Eye (tissue), 1 donor: Measurements from ENCODE around the gene DEPDC1B.
A peak's percentile ranks its signal among the peaks of the same experiment; 100 is the strongest.
"Not testable (repeated sequence)": the region's sequence is repeated elsewhere in the genome, so short reads cannot be mapped to it uniquely, and the experiment has no call there.

Source experiments
- DNase-seq: peaks from one replicate; pipeline ENCODE4 v3.0.0-alpha.2; 2015

Gene DEPDC1B

DNA sequence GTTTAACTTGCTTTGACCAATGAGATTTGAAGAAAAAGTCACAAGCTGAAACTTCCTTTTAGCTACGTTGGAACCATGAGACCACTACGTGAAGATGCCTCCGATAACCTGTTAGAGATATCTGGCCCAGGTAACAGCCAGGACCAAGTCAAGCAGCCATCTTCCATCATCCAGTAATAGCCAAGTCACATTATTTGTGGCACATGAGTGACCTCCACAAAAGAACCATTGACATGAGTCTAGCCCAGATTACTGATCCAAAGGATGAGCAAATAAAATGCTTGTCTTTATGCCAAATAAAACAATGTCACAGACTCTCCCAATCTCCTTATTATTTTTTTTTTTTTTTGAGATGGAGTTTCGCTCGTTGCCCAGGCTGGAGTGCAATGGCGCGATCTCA lies 1.6 kb downstream of the DEPDC1B start:
- no peak for DNase-seq

DNA sequence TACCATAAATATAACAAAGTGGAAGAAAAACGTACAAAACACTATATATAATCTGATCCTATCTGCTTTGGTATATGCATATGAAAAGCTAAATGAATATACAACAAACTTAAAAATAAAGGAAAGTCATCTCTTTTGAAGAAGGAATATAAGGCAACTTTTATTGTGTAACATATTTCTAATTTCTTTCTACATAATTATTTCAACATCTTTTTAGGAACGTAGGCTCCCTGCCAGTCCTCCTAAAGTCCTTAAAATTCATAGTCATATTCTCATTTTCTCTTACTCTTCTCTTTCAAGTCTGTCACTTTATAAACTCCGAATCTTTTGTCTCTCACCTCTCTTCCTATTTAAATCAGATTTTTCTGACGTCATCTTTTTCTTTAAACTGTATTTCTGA lies 9.6 kb downstream of the DEPDC1B start:
- DNase-seq, result no peak

DNA sequence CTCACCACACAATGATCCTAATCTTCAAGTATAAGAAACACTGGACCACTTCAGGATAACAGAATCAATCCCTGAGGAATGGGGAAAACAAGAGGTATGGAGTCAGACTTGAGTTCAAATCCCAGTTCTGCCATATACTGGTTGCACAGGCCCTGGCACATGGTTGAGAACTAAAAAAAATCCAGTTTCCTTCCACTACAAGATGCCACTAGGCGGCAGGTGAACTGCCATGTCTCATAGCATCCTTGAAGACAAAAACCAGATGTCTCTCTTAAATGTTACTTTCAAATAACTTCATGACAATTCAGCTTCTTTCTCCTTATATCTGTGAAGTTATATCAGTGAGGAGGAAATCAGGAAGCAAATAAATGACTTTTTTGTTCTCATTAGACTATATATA lies 11.0 kb downstream of the DEPDC1B start:
- no peak for DNase-seq

DNA sequence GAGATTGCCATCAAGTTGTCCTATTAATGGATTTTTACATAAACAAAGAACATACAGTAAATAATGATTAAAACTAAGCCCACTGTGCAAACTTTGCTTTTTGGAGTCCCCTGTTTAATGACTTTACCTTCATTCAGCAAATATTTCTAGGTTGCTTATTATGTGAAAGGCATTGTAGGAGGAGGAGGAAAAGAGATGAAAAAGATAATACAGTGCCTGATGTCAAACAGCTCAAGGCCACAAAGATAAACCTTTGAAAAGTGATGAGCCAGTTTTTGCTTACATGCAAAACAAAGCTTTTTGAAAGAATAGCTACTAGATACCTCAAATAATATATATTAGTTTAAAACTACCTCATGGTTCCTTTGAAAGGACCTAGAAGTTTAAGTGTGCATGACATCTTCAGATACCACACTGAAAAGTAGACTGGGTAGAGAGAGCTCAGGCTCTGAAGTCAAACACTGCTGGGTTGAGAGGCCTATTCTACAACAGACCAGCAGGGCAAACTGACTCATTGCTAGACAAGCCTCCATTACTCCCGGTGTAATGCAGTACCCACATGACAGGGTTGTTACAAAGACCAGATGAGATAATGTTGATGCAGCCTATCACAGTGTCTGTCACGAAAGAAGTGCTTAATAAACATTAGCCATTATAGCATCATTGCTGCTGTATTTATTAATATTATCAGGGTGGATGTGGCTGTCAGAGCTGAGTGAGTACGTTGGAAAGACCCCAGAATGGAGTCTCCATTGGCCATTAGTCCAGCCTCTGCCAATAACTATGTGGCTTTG lies 11.8 kb downstream of the DEPDC1B start:
- no peak for DNase-seq

DNA sequence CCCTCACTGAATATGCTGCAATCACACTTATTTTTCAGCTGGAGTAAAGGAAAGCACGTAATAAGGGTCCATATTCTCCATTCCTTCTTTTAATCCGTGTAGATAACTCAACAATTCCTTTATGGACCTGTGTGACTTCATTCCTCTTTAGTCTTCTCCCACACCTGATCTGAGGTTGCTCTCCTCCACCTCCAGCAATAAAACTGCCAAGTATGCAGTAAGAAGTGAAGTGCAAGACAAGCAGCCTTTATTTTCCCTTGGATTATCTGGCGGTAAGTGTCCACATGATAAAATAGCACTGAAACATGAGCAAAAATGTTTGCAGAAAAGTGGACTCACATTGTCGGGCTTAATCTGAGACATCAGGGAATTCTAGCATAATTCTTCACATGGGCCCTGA lies 13.8 kb downstream of the DEPDC1B start:
- no peak for DNase-seq

DNA sequence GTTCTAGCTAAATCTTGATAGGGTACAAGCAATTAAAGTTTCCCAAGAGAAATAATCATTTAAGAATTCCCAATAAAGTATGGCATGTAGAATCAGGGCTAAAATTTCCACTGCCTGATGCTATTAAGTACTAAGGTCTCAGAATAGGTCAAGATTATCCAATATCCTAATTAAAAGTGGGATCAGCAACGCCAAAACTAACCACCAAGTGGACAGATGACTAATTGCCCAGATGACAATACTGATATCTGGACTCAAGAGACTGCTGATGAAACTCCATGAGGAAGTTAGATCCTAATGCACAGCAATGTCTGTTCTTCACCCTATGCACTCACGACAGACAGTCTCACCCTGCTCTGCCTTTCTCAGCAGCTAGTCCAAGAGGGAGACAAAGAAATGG lies 14.3 kb downstream of the DEPDC1B start:
- DNase-seq, result no peak

DNA sequence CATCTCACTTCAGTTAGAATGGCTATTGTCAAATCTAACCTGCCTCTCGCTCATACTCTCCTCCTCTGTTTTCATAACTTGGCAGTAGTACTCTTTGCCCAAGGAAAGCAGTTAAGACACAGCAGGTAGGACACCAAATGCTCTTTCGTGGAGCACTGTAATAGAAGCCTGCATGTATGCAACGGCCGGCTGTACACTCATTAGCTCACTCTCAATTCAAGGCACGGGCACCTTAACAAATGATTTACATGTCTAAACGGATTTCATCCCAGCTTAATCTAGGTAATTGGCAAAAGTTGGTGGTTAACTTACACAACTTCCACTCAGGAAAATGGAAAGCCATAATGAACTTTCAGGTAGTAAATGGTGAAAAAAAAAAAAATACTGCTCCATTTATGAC lies 14.9 kb downstream of the DEPDC1B start:
- no peak for DNase-seq

DNA sequence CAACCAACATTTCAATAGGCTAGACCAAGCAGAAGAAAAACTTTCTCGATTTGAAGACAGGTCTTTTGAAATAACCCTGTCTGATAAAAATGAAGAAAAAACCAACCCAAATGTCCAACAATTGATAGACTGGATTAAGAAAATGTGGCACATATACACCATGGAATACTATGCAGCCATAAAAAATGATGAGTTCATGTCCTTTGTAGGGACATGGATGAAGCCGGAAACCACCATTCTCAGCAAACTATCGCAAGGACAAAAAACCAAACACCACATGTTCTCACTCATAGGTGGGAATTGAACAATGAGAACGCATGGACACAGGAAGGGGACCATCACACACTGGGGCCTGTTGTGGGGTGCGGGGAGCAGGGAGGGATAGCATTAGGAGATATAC lies 18.0 kb downstream of the DEPDC1B start:
- DNase-seq, result not testable (repeated sequence)

DNA sequence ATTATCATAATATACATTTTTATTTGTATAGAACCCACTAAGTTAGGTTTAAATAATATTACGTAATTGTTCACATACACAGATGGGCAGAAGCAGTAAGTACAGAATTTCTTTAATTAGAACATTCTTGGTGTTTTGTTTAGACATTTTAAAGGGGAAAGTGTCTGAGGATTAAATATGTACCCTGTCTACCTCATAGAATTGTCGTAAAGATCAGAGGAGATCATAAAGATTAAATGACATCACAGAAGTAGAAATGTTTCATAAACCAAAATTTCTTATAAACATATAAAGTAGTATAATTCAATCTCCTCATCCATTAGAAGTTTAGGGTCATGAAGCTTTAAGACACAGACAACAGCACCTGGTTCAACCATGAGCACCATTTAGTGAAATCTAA lies 20.1 kb downstream of the DEPDC1B start:
- no peak for DNase-seq

DNA sequence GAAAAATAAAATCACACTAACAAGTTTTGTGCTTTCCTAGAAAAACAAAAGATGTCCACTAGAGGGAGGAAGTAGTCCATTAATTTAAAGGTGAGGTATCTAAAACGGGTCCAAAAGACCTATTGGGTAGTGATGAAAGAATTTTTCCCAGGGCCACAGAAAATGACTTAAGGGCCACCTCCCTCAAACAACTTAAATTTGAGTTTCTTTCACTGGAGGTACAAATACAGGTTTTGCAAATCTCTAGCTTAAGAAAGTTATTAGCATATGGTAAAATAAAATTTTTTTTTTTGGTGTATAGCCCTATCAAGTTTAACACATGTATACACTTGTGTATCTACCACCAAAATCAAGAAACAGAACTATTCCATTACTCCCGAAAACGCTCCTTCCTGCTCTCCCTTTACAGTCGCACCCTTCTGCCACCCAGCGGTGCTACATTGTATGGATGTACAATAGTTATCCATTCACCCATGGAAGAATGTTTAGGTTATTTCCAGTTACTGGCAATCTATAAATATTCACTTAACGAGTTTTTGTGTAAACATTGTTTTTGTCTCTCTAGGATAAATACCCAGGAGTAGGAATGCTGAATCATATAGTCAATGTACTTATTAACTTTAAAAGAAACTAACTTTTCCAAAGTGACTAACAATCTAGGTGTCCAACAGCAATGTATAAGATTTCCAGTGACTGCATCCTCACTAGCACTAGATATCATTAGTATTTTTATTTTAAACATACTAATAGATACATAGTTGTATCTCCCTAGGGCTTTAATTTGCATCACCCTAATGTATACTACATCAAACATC lies 21.9 kb downstream of the DEPDC1B start:
- DNase-seq, result peak; percentile 52

DNA sequence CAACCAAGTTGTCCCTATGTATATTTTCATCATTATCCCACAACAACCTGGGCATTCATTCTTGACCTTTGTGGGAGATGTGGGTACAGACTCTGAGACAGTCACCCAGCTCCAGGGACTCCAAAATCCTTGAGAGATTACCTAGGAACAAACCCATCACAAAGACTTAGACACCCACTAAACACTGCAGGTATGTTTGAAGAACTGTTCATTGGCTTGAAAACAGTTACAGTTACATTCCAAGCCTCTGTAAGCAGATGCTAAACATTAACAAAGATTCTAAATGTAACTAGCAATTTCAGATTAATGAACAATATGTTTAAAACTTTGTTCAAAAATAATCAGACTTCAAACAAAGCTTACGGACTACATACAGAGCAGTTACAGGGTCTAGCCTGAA lies 24.7 kb downstream of the DEPDC1B start:
- DNase-seq, result no peak

DNA sequence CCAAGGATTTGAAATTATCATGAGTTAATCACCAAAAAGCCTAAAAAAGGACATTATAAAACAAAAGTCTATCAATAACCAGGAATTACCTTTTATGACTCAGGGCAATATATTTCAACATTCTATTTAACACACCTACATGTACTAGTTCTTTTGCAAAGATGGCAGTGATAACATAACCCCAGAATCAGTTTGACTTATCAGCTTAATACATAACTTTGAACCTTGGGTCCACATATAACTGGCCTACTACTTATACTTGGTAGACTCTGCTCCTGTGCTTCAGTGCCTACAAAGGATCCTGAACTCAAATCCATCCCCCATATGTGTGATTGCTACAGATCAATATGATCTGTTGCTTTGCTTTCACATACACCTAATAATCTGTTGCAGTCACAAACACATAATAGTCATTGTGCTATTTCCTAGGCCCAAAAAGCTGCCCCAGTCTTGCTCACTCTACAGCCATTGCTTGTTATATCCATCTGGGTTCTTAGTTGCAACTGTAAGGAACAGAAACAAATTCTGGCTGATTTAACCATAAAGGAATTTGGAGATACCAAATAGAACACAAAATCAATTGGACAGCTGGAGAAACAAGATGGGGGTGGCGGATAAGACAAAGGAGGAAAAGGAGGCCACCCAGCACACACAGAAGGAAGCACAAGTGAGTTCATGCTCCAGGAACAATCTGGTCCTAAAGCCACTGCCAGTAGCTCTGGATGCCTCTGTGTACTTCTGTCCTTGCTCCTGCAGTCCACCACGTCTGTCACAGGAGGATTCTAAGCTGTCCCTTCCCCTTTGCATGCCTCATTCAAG lies 25.5 kb downstream of the DEPDC1B start:
- DNase-seq, result peak; percentile 25

DNA sequence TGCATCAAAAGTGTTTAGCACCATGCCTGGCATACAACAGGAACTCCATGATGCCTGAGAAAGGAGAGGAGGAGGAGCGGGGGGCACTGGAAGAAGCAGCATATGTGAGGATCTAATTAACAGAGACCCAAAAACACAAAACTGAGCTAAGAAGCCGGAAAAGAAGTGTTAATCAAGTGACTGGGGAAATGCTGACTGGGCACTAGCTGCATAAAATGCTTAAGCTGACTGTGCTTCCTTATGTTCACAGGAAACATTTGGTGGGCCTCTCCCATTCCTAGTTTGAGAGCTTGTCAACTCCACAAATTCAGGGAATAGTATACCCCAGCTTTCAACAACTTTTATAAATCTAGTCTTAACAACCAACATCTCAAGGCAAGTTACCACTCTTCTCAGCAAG lies 26.6 kb downstream of the DEPDC1B start:
- no peak for DNase-seq

DNA sequence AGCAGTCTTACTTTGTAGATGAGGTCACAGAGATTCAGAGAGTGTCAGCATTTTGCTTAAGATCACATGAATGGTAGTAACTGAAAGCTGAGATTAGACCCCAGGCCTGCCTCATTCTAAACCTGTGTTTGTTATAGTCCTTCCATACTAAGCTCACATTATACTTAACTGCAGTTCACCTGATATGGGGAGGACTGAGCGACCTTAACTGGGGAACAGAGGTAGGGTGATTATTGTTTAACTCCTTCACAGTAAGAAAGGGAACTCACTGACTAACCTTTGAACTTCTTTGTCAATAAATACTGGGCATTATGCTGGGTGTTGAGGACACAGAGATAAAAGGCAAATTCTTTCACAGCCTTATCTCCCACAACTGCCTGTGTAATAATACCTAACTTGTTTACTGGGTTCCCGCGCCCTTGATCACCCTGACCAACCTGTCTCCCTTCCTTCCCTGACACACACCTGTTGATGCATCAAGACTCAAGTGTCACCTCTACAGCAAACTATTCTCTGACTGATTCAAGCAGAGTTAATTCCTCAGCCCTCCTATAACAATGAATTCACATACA lies 27.2 kb downstream of the DEPDC1B start:
- DNase-seq, result no peak

DNA sequence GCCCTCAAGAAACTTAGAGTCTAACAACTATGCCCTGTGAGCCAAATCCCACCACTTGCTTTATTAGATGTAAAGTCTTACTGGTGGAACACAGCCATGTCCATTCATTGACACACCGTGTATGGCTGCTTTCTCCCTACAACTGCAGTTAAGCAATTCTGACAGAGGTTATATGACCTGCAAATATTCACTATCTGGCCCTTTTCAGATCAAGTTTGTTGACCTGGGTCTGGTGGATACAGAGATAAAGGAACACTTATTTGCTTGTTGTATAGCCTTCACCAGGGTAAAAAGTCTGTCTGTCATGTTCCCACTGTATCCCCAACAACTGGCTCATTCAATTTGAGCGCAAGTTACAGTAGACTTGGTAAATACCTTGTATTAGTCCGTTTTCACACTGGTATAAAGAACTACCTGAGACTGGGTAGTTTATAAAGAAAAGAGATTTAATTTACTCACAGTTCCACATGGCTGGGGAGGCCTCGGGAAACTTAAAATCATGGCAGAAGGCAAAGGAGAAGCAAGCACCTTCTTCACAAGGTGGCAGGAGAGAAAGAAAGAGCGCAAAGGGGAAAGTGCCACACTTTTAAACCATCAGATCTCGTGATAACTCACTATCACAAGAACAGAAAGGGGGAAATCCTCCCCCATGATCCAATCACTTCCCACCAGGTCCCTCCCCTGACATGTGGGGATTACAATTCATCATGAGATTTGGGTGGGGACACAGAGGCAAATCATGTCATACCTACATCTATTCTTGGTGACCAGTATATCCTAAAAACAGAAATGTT lies 27.9 kb downstream of the DEPDC1B start:
- DNase-seq, result no peak

DNA sequence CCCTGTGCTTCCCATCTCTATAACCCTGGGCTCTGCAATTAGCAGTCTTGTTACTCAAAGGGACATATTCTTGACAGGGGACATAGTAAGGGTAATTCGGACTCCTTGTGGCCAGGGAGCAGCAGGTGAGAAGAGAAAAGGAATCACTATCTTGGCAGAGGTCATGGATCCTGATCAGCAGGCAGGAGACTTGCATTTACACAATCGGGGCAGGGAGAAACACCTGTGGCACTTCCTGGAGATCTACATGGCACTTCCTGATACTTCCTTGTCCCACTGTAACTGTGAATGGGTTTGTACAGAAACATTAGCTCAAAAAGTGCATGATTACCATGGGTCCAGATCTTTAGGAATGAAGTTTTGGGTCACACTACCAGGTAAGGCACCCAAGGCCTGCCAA lies 29.2 kb downstream of the DEPDC1B start:
- no peak for DNase-seq

DNA sequence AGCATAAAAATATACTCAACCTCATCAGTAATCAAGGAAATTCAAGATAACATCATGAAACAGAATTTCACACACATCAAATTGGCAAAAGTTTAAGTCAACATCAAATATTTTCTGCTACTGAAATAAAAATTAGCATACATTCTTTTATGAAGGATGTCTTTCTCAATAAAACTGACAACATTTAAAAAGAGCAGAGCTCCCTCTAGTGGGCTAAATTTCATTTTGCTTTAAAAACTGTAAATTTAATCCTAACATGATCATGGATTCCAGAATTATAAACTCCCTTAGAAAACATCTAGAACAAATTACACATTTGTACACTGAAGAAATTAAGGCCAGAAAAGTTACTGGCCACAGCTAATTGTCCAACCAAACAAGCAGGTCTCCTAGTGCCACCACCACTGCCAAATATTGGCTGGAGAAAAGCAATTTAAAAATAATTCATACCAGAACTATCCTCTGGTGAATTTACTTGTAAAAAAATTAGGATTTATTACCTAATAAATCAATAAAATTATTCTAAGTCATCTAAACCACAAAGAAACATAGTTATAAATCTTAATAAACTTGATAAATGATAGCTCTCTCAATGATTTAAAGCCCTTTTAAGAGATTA lies 31.2 kb downstream of the DEPDC1B start:
- DNase-seq, result peak; percentile 81

DNA sequence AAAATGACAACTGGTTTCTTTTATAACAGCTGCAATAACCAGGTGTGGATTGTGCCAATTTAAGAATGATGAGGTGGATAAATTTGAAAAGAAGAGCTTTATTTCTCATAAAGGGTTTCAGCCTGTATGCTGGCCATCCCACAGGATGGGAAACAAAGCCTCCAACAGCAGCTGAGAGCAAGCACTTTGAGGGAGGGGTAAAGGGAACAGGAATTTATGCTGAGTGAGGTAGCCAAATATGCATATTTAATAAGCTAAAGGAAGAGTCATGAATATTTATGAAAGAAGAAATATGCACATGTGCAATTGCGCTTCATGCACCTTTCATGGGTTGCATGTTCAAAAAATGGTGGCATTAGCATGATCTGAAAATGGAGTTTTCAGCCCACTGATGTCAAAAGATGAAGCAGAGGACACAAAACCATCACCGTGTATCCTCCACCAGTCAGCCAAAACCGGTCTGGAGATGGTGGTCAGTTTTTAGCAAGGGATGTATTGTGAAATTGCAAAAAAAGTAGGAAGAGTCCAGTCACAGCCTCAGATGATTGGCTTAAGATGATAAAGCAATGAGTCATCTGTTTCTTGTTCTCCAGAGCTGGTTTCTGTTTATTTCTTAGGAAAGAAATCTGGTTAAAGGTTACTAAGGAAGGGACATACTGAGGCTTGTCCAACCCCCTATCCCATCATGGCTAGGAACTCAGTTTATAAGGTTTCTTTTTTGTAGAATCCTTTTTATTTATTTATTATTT lies 47.9 kb downstream of the DEPDC1B start:
- DNase-seq, result no peak

DNA sequence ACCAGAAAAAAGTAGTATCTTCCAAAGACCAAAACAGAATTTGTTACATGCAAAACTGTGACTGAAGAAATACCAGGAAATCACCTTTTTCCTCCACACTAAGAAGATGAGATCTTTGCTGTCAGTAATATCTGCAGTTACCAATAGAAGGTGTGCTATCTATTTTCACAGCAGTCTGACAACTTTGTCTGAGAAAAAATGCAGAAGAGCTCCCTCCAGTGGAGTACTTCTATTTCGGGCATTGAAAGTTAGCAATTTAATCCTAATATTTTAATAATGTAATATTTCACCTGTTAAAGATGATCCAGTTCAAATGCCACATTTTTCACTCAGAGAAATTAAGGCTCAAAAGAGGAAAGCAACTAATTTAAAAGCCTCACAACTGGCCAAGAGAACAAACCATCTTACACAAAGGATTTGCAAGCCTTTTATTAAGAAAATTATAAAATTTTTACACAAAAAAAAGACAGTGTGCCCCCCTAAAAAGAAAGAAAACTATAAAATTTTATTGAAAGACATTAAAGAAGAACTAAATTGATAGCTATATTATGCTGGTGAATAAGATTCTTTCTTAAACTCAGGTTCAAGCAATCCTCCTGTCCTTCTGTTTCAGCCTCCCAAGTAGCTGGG lies 50.6 kb downstream of the DEPDC1B start:
- DNase-seq, result peak; percentile 58

DNA sequence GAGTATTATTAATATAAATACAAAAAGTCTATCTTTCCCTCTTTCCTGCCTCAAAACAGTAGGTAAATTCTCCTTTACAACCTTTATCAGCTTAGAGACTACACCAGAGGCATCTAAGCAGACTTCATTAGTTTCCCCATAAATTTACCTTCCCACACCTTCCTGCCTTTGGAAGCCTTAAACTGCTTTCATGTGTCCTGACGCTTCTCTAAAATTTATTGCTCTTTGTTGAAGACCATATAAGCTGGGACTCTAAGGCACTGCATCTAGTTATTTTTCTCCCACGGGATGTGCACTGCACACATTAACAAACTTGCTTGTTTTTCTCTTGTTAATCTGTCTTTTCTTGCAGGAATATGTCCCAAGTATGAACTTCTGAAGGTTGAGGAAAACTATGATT lies 51.8 kb downstream of the DEPDC1B start:
- DNase-seq, result no peak

DNA sequence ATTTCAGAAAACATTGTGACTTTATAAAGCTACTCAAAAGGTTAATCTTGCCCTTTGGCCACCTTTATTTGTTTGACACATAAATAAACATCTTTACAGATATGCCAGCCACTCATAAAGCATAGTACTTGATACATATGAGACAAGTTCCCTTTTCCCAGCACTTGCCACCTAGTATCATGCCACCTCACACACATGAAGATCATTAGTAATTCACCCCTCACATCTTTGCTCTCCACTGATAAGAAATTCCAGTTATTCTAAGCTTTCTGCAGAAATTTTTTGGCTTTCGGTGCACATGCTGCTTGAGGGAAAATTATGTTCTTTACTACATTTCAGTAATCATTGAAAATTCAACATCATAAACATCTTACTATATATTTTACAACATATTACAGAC lies 59.1 kb downstream of the DEPDC1B start:
- no peak for DNase-seq
